H9 (cell line): Measurements from ENCODE around the gene EXOC1L. TPM values are rescaled to one million over a fixed set of nuclear protein-coding genes. Genes with fewer than 3 reads are reported as not detected.

Experiments used
- DNase-seq: peaks from one replicate; pipeline ENCODE4 v3.0.0-alpha.2; 2017
- H2AFZ ChIP-seq: one replicate; pipeline ENCODE4 v1.6.1; 2013; ENCODE audit warnings: mild to moderate bottlenecking, low read length, control low read depth, moderate library complexity
- H2AK5ac ChIP-seq: 2 replicates; pipeline ENCODE4 v1.6.1; 2013; ENCODE audit warnings: low read length, control low read depth, mixed read lengths; ENCODE audit not compliant: insufficient read length
- H2BK120ac ChIP-seq: one replicate; pipeline ENCODE4 v1.6.1; 2013; ENCODE audit warnings: low read depth, mild to moderate bottlenecking, low read length, control low read depth, inconsistent platforms; ENCODE audit not compliant: poor library complexity, severe bottlenecking
- H2BK12ac ChIP-seq: 2 replicates; pipeline ENCODE4 v1.6.1; 2013; ENCODE audit warnings: low read length, control low read depth, mixed read lengths, low read depth; ENCODE audit not compliant: insufficient read length
- H2BK15ac ChIP-seq: 2 replicates; pipeline ENCODE4 v1.6.1; 2013; ENCODE audit warnings: low read depth, low read length, control low read depth
- H2BK20ac ChIP-seq: one replicate; pipeline ENCODE4 v1.6.1; 2013; ENCODE audit warnings: low read depth, mild to moderate bottlenecking, low read length, control low read depth, inconsistent platforms; ENCODE audit not compliant: poor library complexity, severe bottlenecking
- H2BK5ac ChIP-seq: 2 replicates; pipeline ENCODE4 v1.6.1; 2013; ENCODE audit warnings: low read length, control low read depth, mixed read lengths; ENCODE audit not compliant: insufficient read length
- H3K14ac ChIP-seq: 2 replicates; pipeline ENCODE4 v1.6.1; 2013; ENCODE audit warnings: low read length, control low read depth; ENCODE audit not compliant: insufficient read depth
- H3K18ac ChIP-seq: 2 replicates; pipeline ENCODE4 v1.6.1; 2013; ENCODE audit warnings: low read depth, mild to moderate bottlenecking, mixed read lengths, low read length, control low read depth; ENCODE audit not compliant: insufficient read length
- H3K23ac ChIP-seq: 2 replicates; pipeline ENCODE4 v1.6.1; 2013; ENCODE audit warnings: low read length, control low read depth, mixed read lengths, low read depth; ENCODE audit not compliant: insufficient read length
- H3K23me2 ChIP-seq: 2 replicates; pipeline ENCODE4 v1.6.1; 2013; ENCODE audit warnings: low read depth, mild to moderate bottlenecking, mixed read lengths, low read length, control low read depth; ENCODE audit not compliant: insufficient read length, poor library complexity, severe bottlenecking
- H3K27ac ChIP-seq: 2 replicates; pipeline ENCODE4 v1.5.1; 2013; ENCODE audit warnings: low read length, control low read depth, mixed read lengths, low read depth; ENCODE audit not compliant: insufficient read length
- H3K27me3 ChIP-seq: 2 replicates; pipeline ENCODE4 v1.6.1; 2013; ENCODE audit warnings: low read length, control low read depth, inconsistent platforms; ENCODE audit not compliant: insufficient read depth
- H3K4ac ChIP-seq: 2 replicates; pipeline ENCODE4 v1.6.1; 2013; ENCODE audit warnings: low read depth, mild to moderate bottlenecking, control low read depth, inconsistent platforms, low read length, moderate library complexity
- H3K4me1 ChIP-seq: 2 replicates; pipeline ENCODE4 v1.6.1; 2013; ENCODE audit warnings: low read length, control low read depth, inconsistent platforms; ENCODE audit not compliant: insufficient read depth
- H3K4me2 ChIP-seq: 2 replicates; pipeline ENCODE4 v1.6.1; 2013; ENCODE audit warnings: low read length, control low read depth, mixed read lengths; ENCODE audit not compliant: insufficient read length, insufficient read depth
- H3K56ac ChIP-seq: 2 replicates; pipeline ENCODE4 v1.6.1; 2013; ENCODE audit warnings: low read depth, mild to moderate bottlenecking, mixed read lengths, low read length, control low read depth; ENCODE audit not compliant: insufficient read length
- H3K79me1 ChIP-seq: 2 replicates; pipeline ENCODE4 v1.6.1; 2013; ENCODE audit warnings: low read depth, mild to moderate bottlenecking, moderate library complexity, low read length, control low read depth, inconsistent platforms; ENCODE audit not compliant: insufficient read depth, poor library complexity, severe bottlenecking
- H3K79me2 ChIP-seq: 2 replicates; pipeline ENCODE4 v1.6.1; 2013; ENCODE audit warnings: low read length, control low read depth, inconsistent platforms; ENCODE audit not compliant: insufficient read depth
- H3K9ac ChIP-seq: 2 replicates; pipeline ENCODE4 v1.6.1; 2013; ENCODE audit warnings: low read length, control low read depth, mixed read lengths; ENCODE audit not compliant: insufficient read length; ENCODE audit errors: extremely low read depth
- H3K9me3 ChIP-seq: one replicate; pipeline ENCODE4 v1.6.1; 2013; ENCODE audit warnings: low read depth, low read length, inconsistent platforms; ENCODE audit not compliant: control insufficient read depth
- H3T11ph ChIP-seq: one replicate; pipeline ENCODE4 v1.6.1; 2013; ENCODE audit warnings: mild to moderate bottlenecking, low read length, control low read depth, inconsistent platforms
- H4K20me1 ChIP-seq: one replicate; pipeline ENCODE4 v1.6.1; 2013; ENCODE audit not compliant: control insufficient read depth, insufficient read length, insufficient read depth
- H4K5ac ChIP-seq: 2 replicates; pipeline ENCODE4 v1.6.1; 2013; ENCODE audit warnings: low read depth, mild to moderate bottlenecking, mixed read lengths, low read length, control low read depth; ENCODE audit not compliant: insufficient read length
- H4K8ac ChIP-seq: replicated peaks from 2 replicates; pipeline ENCODE4 v1.6.1; 2013; ENCODE audit warnings: low read length, control low read depth, mixed read lengths, low read depth; ENCODE audit not compliant: insufficient read length
- H4K91ac ChIP-seq: 2 replicates; pipeline ENCODE4 v1.6.1; 2013; ENCODE audit warnings: low read depth, mild to moderate bottlenecking, moderate library complexity, mixed read lengths, low read length, control low read depth; ENCODE audit not compliant: insufficient read length
- H3K27ac Mint-ChIP-seq, 3 experiments: 2 replicates in 2 of 3; 3 replicates in 1 of 3; pipeline ENCODE4 v1.8.0; 2020 to 2021; ENCODE audit warnings: mixed read lengths in 3 of 3, mild to moderate bottlenecking in 1 of 3, moderate library complexity in 1 of 3
- H3K27me3 Mint-ChIP-seq: 2 replicates; pipeline ENCODE4 v1.8.0; 2021; ENCODE audit warnings: low read depth, mild to moderate bottlenecking, moderate library complexity, mixed read lengths
- H3K36me3 Mint-ChIP-seq, 3 experiments: 2 replicates in 2 of 3; 3 replicates in 1 of 3; pipeline ENCODE4 v1.8.0; 2020 to 2021; ENCODE audit warnings: low read depth in 3 of 3, mixed read lengths in 3 of 3; ENCODE audit not compliant: insufficient read depth in 1 of 3
- H3K4me1 Mint-ChIP-seq, 2 experiments: 2 replicates each; pipeline ENCODE4 v1.8.0; 2020; ENCODE audit warnings: mixed read lengths in 2 of 2
- H3K4me3 Mint-ChIP-seq, 2 experiments: 2 replicates in 1 of 2; 3 replicates in 1 of 2; pipeline ENCODE4 v1.8.0; 2020 to 2021; ENCODE audit warnings: mild to moderate bottlenecking in 2 of 2, mixed read lengths in 2 of 2, moderate library complexity in 1 of 2
- H3K9me3 Mint-ChIP-seq, 2 experiments: 2 replicates in 1 of 2; 3 replicates in 1 of 2; pipeline ENCODE4 v1.8.0; 2020; ENCODE audit warnings: mild to moderate bottlenecking in 2 of 2, mixed read lengths in 2 of 2, moderate library complexity in 1 of 2
- CTCF ChIP-seq: fragments of 200-600 bp; sonication (generic); conservative IDR thresholded peaks from 3 replicates; pipeline ENCODE4 v1.8.0; 2021; ENCODE audit warnings: antibody characterized with exemption, mild to moderate bottlenecking
- WGBS: extraction: QIAGEN DNeasy Blood & Tissue Kit; methylation state at CpG from one replicate; pipeline ENCODE4 v1.1.7; 2013; ENCODE audit warnings: missing lambda C conversion rate, low lambda C conversion rate, mixed read lengths; ENCODE audit not compliant: insufficient read length; ENCODE audit errors: extremely low coverage; 5-methylcytosine and 5-hydroxymethylcytosine counted together
- total RNA-seq: library from RNA; stranded (reverse); gene quantifications from 2 replicates; pipeline ENCODE4 v1.2.1, GENCODE V29; 2021

Gene EXOC1L
- total RNA-seq, 1 experiment from 2014 or later, result not detected

DNA sequence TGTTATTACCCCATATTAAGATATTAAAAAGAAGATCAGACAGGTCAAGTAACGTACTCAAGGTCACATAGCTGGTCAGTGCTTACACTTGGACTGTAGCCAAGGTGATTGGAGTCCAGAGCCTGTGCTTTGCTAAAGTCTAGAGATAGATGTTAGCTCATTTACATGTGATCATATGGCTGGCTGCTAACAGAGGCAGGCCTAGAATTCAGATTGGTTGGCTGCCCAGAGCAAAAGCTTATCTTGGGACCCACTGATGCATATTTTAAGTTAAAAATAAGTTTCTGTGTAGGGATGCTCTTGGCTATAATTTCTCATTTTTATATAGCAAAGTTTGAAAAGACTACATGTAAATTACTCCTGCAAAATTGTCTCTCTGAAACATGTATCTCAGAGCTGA lies 18.1 kb upstream of the EXOC1L start:
- Histone ChIP-seq H3K23me2 (no peaks in the 10 kb centered on the region), H2AK5ac (no peak overlapping the region), H2AFZ (no peak overlapping the region), H2BK120ac (no peak overlapping the region), H4K5ac (no peak overlapping the region), H3K79me1 (no peaks in the 10 kb centered on the region), H3K4ac (no peak overlapping the region), H3K79me2 (no peaks in the 10 kb centered on the region; the same call in 1 of the 2 replicates), H3K27me3 (no peaks in the 10 kb centered on the region), H2BK12ac (no peak overlapping the region), H3K9me3 (no peaks in the 10 kb centered on the region), H3K9ac (no peak overlapping the region), H2BK5ac (no peak overlapping the region), H3K27ac (no peak overlapping the region), H3K23ac (no peak overlapping the region), H4K91ac (no peak overlapping the region), H3K56ac (no peak overlapping the region), H3T11ph (no peak overlapping the region), H3K14ac (no peak overlapping the region), H3K4me2 (no peak overlapping the region), H2BK20ac (no peak overlapping the region), H4K20me1 (no peaks in the 10 kb centered on the region), H3K4me1 (no peaks in the 10 kb centered on the region), H3K18ac (no peak overlapping the region), H2BK15ac (no peak overlapping the region), H4K8ac (no peak overlapping the region)
- no peak for TF ChIP-seq CTCF
- no peak overlapping the region for H3K4me3 Mint-ChIP-seq
- DNase-seq, result no peak
- no CpG with 5 or more reads among the region's 1 CpG for WGBS
- no peaks in the 10 kb centered on the region for H3K36me3 Mint-ChIP-seq
- H3K4me1 Mint-ChIP-seq, result no peaks in the 10 kb centered on the region
- no peak overlapping the region for H3K27ac Mint-ChIP-seq
- H3K9me3 Mint-ChIP-seq, result no peaks in the 10 kb centered on the region
- no peaks in the 10 kb centered on the region; the same call in 1 of the 2 replicates for H3K27me3 Mint-ChIP-seq
